GM20000 (cell line): ENCODE results near the gene CA14.

Source experiments
- DNase-seq: peaks from one replicate; pipeline ENCODE4 v3.0.0; 2012; ENCODE audit warnings: low spot score
- CTCF ChIP-seq: IDR thresholded peaks from 2 replicates; pipeline ENCODE4 v1.5.1; 2012; ENCODE audit warnings: mild to moderate bottlenecking, control low read depth; ENCODE audit errors: extremely low read depth, missing control alignments

The CA14 gene

DNA sequence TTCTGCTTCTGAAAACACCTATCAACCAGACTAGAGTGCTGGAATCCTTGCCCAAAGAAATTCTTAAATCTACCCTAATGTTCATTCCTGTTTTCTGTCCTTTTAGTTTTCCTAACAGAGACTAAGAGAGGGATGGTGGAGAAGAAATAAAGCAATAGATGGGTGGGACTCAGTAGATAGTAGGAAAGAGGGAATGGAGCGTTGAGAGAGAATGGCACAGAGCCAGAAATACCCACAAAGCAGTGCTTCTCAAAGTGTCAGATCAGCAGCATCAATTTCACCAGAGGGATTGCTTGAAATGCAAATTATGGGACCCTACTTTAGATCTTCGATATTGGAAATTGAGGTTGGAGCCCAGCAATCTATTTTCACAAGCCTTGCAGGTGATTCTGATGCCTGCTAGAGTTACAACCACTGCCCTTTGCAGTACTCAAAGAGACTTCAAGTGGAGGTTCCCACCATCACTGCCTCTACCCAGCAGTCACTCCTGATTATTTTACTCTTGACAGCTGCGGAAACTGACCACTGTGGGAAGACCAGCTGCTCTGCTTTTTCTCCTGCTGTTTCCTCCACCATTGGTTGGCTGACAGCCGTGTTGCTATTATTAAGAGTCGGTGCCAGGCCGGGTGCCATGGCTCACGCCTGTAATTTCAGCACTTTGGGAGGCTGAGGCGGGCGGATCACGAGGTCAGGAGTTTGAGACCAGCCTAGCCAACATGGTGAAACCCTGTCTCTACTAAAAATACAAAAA is 52.4 kb downstream of the CA14 start:
- no peak for TF ChIP-seq CTCF
- DNase-seq: no peak

GRCh38 chr1:150311762-150312161 is 54.2 kb downstream of the CA14 start:
- no peak for TF ChIP-seq CTCF
- DNase-seq: no peak
